ENCODE data around the gene DGKQ. TPM values are rescaled to one million over a fixed set of nuclear protein-coding genes. Genes with fewer than 3 reads are reported as not detected.

The DGKQ gene
- total and polyA plus RNA-seq, 2 of the 8 experiments (the other 6 are each of a cell fraction or from before 2014, with no cell fraction given): 7.3 to 9.7 TPM

GRCh38 chr4:965048-965765 is 8.2 kb downstream of the DGKQ start:
- DNase-seq (ENCODE audit: low read depth in 1 of 2, low spot score in 2 of 2): no peak
- H3K4me2 ChIP-seq (ENCODE audit: insufficient read depth in 1 of 2, low read depth in 2 of 2, low read length in 2 of 2): no peak overlapping the region
- TF ChIP-seq ZNF274 (IDR thresholded peaks at IDR 0.05; ENCODE audit: borderline replicate concordance, extremely low read depth, low read length) (no peak), RNF2 (IDR thresholded peaks at IDR 0.05; ENCODE audit: borderline replicate concordance, low read depth, low read length, missing control alignments, poor library complexity, severe bottlenecking) (no peak), E2F6 (IDR thresholded peaks at IDR 0.05) (no peak), CHD2 (IDR thresholded peaks at IDR 0.05; ENCODE audit: low read length) (no peak), PHF8 (conservative IDR thresholded peaks at IDR 0.05; ENCODE audit: low read depth, low read length) (no peak), MAX (IDR thresholded peaks at IDR 0.05) (no peak), FOSL1 (IDR thresholded peaks at IDR 0.05; ENCODE audit: insufficient read depth, low read depth, low read length) (no peak), KDM1A (IDR thresholded peaks at IDR 0.05; ENCODE audit: borderline replicate concordance, low read length) (no peak), TEAD4 (IDR thresholded peaks at IDR 0.05; ENCODE audit: low read depth, low read length) (no peak)
- WGBS, 2 experiments (ENCODE audit: extremely low coverage in 1 of 2, insufficient coverage in 1 of 2, insufficient read length in 1 of 2, insufficient replicate concordance in 2 of 2, low coverage in 1 of 2, low lambda C conversion rate in 2 of 2, missing lambda C conversion rate in 1 of 2): 91% methylated on average over 26 of the region's 26 CpGs; no CpG with 5 or more reads in 1 of the 2 experiments
- no peaks in the 10 kb centered on the region for H3K79me1 ChIP-seq (ENCODE audit: low read depth, low read length)
- H2AK5ac ChIP-seq (ENCODE audit: low read depth, low read length): no peak overlapping the region
- FAIRE-seq: no peak
- H3K56ac ChIP-seq (replicated peaks; ENCODE audit: insufficient read length, low read depth, low read length): no peak overlapping the region
- H3K9me3 ChIP-seq (ENCODE audit: insufficient read depth in 2 of 2, low read depth in 1 of 2, low read length in 1 of 2): no peaks in the 10 kb centered on the region
- H3K9ac ChIP-seq (replicated peaks in 1 of 4; ENCODE audit: extremely low read depth in 1 of 4, low read depth in 3 of 4, low read length in 3 of 4): no peak overlapping the region
- ChIA-PET POLR2A (ENCODE audit: partially characterized antibody) (no interaction called here), CTCF (ENCODE audit: partially characterized antibody) (interaction anchor here (1.5 to 2.0 kb wide), 3 partner anchors 31 to 86 kb away, joined by 3 to 6 read pairs (median 4); no protein-coding TSS in a partner anchor)
- H2BK5ac ChIP-seq (ENCODE audit: low read depth, low read length): no peak overlapping the region
- no peak overlapping the region for H4K5ac ChIP-seq (ENCODE audit: insufficient read length, low read depth, low read length)
- H2BK12ac ChIP-seq (ENCODE audit: low read depth, low read length): no peak overlapping the region
- H3K23ac ChIP-seq (ENCODE audit: insufficient read length): no peak overlapping the region
- no peaks in the 10 kb centered on the region for H3K79me2 ChIP-seq (ENCODE audit: control insufficient read depth in 1 of 2, insufficient read depth in 2 of 2, low read length in 2 of 2)
- no peak overlapping the region for H3K4ac ChIP-seq (replicated peaks; ENCODE audit: insufficient read length, low read depth, low read length)
- H3K36me3 ChIP-seq (ENCODE audit: control insufficient read depth in 2 of 4, insufficient read depth in 4 of 4, low read length in 3 of 4): no peaks in the 10 kb centered on the region
- H2BK20ac ChIP-seq (ENCODE audit: low read length): no peak overlapping the region
- H3K4me3 ChIP-seq (ENCODE audit: extremely low read depth in 1 of 4, insufficient read depth in 2 of 4, low read depth in 3 of 4, low read length in 4 of 4): no peak overlapping the region
- peaks cover 9 to 18% (median 12%) of the 10 kb centered on the region in 4 experiments; a peak in 6 of 7 replicates for H3K27me3 ChIP-seq (replicated peaks in 1 of 4; ENCODE audit: control insufficient read depth in 3 of 4, extremely low read depth in 1 of 4, insufficient read depth in 3 of 4, low read length in 3 of 4)
- H2BK120ac ChIP-seq (replicated peaks; ENCODE audit: low read depth, low read length): no peak overlapping the region
- H4K91ac ChIP-seq (replicated peaks; ENCODE audit: insufficient read length, low read length): no peak overlapping the region
- H3K4me1 ChIP-seq (replicated peaks in 1 of 4; ENCODE audit: control insufficient read depth in 3 of 4, insufficient read depth in 4 of 4, low read length in 3 of 4): peaks cover 0 to 7% (median 3%) of the 10 kb centered on the region in 4 experiments; a peak in 3 of 7 replicates
- no peak overlapping the region for H3K18ac ChIP-seq (ENCODE audit: extremely low read depth, low read length)
- no peak overlapping the region for H2AFZ ChIP-seq (ENCODE audit: low read length)
- H3K14ac ChIP-seq (ENCODE audit: insufficient read length): no peak overlapping the region
- no peak overlapping the region for H2BK15ac ChIP-seq (ENCODE audit: low read length)
- H3K27ac ChIP-seq (ENCODE audit: low read depth, low read length): no peak overlapping the region
- no peak overlapping the region for H4K8ac ChIP-seq (ENCODE audit: extremely low read depth, insufficient read depth, low read length)
- H3K23me2 ChIP-seq (ENCODE audit: low read depth, low read length): peaks cover 6% of the 10 kb centered on the region; the same call in 1 of the 2 replicates
- H4K20me1 ChIP-seq (replicated peaks in 1 of 2; ENCODE audit: control insufficient read depth in 1 of 2, insufficient read depth in 2 of 2, low read length in 2 of 2): peaks cover 2 to 13% of the 10 kb centered on the region in 2 experiments

Data from H1 (cell line).